Kidney capillary endothelial cell (primary cell): ENCODE results near the gene TNFRSF13B.

Source experiments
- DNase-seq: peaks from one replicate; pipeline ENCODE4 v3.0.0-alpha.2; 2018; ENCODE audit warnings: low spot score

Gene TNFRSF13B

DNA sequence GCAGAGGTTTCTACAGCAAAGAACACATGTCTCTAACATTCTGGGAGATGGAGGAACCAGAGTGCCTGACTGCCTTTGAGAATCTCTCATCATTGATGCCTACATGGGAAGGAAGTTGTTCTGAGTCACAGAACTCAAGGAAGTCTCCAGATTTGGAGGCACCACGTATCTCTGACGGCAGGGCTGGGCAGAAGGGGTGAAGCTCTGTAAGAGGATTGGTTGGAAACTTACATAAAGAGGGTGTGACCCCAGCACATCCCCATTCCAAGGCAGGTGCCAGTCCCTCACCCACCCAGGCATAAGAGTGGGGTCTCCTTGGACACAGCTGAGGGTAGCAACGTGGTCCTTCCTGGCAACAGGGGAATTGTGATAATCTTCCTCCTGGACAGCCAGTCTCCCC, 17.4 kb downstream of the TNFRSF13B start:
- peak; percentile 64 for DNase-seq

DNA sequence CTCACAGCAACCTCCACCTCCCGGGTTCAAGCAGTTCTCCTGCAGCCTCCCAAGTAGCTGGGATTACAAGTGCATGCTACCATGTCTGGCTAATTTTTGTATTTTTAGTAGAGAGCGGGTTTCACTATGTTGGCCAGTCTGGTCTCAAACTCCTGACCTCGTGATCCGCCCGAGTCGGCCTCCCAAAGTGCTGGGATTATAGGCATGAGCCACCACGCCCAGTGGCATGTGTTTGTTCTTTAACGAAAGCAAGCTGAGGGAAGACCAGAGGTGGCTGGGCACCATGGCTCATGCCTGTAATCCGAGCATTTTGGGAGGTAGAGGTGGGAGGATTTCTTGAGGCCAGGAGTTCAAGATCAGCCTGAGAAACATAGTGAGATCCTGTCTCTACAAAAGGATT, 18.1 kb downstream of the TNFRSF13B start:
- no peak for DNase-seq

DNA sequence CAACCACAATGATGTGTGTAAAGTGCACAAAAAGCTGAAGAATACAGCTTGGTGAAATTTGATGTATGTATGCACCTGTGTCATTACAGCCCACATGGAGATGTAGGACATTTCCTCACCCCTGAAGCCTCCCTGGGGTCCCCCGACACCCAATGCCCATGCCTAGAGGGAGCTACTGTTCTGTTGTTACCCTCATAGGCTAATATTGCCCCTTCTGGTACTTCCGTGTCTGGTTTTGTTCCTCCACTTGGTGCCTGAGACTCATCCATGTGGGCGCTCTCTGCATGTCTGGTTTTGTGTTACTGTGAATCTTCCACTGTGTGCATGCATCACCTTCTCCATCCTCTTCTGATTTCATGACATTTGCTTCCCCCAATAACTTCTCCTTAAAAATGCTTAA, 18.6 kb downstream of the TNFRSF13B start:
- DNase-seq, result no peak

DNA sequence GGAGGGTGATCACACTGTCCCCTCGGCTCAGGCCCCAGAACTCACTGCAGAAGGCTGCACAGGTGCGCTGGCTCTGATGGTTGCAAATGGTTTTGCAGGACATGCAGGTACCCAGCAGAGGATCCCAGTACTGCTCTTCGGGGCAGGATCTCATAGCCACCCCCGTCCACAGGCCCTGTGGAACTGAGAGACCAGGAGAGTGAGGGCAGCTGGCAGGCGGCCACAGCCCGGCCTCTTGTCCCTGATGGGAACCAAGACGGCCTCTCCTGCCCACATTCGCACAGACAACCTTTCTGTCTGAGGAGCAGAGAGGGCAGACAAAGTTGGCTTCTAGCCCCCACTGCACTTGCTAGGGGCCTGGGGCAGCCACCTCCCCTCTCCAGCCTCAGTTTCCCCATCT, 19.5 kb downstream of the TNFRSF13B start:
- DNase-seq, result no peak

DNA sequence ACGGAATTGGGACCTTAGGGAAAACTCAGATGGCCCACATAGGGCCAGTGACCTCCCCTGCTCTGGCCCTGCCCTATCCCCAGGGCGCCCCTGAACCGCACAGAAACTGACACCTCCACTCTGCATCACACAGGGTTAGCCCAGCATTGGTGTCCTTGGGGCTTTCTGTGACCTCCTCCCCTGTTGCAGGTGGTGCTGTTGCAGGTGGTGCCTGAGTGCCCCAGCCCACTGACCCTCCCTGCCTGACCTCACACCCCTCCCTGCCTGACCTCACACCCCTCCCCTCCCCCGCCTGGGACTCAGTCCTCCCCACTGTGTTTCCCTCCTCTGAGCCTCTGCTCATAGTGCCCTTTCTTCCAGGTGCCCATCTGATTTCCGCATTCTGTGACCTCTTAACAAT, 21.4 kb downstream of the TNFRSF13B start:
- DNase-seq, result no peak

DNA sequence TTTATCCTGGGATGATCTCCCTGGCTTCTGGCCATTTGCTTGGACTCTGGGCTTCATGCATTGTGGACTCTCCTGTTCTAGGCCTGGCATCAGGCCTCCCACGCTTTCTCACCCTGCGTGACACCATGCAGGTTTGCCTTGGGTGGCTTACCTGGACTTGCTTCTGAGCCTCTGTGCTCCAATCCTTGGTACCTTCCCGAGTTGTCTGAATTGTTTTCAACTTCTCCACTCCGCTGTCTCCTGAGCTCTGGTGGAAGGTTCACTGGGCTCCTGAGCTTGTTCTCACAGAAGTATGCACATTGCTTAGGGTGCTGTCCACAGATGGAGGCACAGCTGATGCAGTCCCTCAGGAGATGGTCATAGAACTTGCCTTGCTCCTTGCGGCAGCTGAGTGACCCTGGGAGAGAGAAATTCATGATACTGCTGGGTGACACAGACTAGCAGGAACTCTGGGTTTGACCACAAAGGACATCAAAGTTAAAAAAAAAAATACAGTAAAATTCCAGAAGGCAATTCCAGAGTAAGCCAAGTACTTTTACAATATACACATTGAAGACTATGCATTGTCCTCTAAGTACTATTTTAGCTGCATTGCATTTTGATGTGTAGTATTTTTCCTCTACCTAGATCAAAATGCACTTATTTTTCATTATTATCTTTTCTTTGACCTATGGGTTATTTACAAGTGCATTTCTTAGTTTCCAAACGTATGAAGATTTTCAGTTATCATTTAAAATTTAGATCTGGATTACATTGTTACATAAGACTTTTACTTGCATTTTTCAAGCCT, 23.1 kb downstream of the TNFRSF13B start:
- DNase-seq, result no peak

DNA sequence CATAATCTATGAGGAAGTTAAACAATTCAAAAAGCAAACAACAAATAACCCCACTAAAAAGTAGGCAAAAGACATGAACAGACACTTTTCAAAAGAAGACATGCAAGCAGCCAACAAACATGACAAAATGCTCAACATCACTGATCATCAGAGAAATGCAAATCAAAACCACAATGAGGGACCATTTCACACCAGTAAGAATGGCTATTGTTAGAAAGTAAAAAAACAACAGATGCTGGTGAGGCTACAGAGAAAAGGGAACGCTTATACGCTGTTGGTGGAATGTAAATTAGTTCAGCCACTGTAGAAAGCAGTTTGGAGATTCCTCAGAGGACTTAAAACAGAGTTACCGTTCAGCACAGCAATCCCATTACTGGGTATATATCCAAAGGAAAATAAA, 24.4 kb downstream of the TNFRSF13B start:
- DNase-seq, result no peak

DNA sequence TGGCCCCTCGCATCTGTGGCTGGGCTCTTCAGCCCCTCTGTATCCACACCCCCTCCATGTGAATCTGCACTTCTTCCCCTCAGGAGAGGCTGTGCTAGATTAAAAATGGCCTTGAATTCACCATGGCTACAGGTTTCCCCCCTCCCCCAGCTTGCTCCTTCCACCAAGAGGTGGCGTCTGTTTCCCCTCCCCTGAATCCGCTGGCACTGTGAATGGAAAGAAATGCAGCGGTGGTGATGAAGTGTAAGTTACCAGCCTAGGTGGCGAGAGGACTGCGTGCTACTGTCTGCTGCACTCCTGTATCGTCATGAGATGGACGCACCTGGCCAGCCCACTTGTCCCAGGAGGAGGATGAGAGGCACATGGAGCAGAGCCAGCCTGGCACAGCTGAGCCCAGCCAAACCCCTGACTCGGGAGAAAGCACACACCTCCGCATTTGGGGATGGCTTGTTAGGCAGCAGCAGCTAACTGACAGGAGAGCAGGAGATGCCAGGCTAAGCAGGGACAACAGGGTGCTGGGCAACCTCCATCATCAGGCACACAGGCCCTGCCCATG, 26.2 kb downstream of the TNFRSF13B start:
- DNase-seq, result no peak

DNA sequence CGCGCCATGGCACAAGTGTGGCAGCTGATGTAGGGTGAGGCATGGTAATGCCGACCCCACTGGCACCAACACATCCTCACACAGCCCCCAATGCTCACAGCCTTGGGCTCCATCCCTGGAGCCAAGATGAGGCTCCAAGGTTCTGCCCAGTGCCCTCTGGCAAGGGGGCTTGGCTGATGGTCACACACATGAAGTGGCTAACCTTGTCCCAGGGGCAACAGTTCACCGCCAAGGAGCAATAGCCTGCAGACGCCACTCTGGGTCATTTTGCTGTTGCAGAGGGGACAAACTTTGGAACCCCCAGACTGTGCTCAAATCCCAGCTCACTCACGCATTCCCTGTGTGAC, 26.8 kb downstream of the TNFRSF13B start:
- no peak for DNase-seq

DNA sequence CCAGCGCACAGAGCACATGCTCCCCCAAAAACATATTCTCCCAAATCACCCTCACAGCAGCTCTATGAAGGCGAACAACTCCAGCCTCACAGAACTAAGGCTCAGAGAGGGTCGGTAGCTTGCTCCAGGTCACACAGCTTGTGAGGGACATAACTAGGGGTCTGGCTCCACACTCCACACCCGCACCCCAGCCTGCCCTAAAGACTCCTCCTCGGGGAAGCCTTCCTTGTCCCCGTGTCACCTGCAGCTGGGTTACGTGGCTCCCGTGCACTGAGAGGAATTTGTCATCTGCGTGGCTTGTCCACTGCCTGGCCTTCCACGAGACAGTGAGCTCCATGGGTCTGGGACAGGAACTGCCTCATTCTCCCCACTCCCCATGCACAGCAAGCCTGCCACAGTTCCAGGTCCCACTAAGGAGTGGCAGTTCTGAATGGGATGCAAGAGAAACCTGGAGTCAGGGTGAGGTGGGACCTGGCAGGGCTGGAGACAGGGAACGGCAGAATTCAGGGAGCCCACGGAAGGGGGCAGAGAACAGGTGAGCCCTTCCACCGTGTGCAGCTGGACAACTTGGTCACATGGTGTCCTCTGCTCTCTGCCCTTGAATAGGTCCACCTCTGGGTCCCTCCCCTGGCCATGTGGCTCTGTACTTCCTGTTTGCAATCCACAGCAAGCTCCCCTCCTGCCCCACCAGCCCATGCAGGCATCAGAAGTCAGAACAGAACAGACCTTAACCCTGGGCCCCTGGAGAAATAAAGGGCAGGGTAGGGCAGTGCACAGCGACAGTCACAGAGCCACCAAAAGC, 27.4 kb downstream of the TNFRSF13B start:
- no peak for DNase-seq

DNA sequence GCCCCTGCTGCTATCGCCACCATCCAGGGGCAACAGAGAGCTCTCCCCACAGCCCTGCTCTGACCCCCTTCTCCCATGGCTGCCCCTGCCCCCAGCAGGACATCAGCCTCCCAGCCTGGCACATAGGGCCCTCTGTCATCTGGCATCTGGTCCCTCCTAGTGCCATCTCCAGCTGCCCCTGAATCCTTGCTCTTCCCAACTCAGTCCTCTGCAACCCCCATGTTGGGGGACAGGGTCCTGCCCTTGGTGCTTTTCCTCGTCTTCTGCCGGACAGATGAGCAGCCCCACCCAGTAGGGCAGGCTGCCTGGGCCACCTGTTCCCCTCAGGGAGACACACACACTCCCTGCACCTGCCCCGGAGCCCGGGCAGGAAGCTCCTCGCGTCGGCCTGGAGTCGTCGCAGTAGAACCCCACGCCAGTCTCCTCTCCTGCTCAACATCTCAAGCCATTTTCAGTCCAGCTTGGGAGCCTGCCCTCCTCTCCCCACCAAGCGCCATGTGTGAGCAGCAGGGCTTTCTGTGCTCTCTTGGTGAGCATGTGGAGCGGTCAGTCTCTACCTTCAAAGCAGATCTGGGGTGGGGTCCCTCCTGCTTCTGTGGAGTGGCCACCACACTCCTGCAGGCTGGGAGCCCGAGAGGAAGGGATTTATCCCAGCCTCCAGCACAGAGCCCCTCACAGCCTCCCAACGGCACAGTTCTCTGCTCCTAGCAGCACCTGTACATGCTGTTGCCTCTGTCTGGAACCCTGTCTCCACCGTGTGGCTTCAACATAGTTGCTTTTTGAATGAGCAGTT, 28.2 kb downstream of the TNFRSF13B start:
- no peak for DNase-seq

DNA sequence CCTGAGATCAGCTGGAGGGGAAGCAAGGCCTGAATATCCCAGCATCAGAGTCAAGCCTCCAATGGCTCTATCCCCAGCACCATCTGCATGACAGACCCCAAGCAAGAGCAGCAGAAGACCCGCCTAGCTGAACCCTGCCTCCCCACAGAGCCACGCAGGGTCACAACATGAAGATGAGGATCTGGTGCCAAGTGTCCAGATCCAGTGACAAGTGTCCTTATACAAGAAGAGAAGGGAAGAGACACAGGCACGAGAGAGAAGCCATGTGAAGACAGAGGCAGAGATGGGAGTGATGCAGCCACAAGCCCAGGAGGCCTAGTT, 28.9 kb downstream of the TNFRSF13B start:
- no peak for DNase-seq

DNA sequence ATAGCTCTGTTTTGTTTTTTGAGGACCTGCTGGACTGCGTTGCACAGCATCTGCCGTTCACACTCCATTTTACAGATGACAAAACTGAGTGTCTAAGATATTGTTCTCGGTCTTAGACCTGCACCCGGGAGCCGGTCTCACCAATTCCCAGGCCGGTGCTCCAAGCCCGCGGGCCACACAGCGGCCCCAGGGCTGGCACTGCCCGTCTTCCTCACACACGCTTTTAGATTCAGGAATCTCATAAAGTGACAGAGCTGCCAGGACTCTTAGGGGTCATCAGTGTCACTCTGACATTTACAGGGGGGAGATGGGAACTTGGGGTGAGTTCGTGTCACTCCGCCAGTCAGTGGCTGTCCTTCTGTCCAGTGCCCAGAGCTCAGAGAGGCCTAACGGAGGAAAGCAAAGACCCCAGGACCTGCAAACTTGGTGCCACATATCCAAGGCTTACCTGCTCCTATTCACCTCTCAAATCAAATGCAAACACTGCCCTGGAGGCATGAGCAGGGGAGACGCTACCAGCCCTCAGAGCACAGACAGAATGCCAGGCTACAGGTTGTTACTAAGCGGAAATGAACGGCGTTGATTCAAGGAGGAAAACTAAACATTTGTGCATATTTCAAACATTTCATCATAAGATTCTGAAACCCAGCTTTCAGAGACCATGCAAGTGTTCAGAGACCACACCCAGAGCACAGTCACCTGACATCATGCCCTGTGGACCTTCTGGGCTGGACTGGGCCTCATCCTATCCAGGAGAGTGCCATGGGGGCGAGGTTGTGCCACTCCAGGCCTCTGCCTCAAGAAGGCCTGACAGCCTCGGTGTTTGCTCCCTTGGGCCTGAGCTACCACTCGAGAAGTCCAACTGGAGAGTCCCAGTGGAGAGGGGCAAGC, 29.5 kb downstream of the TNFRSF13B start:
- DNase-seq, result no peak

DNA sequence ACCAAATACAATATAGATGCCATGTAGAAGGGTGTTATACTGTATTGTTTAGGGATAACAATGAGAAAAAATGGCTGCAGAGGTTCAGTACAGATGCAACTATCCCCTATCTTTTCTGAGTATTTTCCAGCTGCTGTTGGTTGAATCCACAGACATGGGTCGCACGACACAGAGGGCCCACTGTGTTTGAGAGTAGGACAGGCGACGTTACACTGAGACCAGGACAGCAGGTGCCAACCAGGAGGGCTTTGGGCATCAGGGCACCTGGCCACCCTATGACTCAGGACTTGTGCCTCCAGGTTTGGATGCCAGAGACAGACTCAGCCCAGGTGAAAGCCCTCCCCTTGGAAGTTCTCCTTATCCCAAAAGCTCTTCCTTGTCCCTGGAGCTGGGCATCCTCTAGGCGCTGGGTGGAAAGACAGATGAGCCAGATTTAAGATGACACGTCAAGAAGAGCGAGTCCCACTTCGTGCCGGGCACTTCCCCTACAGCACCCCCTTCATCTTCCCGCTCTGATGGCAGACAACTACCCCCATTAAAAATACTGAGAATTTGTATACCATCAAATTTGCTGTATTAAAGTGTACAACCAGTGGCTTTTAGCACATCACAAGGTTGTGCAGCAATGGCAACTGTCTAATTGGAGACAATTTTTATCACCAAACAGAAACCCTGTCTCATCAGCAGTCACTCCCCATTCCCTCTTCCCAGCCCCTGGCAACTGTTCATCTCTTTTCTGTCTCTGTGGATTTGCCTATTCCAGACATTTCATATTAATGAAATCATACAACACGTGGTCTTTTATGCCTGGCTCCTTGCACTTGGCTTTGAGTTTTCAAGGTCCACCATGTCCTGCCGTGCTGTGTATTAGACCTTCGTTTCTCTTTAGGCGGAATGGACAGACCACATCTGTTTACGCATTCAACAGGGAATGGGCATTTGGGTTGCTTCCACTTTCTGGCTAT, 30.6 kb downstream of the TNFRSF13B start:
- DNase-seq, result no peak

DNA sequence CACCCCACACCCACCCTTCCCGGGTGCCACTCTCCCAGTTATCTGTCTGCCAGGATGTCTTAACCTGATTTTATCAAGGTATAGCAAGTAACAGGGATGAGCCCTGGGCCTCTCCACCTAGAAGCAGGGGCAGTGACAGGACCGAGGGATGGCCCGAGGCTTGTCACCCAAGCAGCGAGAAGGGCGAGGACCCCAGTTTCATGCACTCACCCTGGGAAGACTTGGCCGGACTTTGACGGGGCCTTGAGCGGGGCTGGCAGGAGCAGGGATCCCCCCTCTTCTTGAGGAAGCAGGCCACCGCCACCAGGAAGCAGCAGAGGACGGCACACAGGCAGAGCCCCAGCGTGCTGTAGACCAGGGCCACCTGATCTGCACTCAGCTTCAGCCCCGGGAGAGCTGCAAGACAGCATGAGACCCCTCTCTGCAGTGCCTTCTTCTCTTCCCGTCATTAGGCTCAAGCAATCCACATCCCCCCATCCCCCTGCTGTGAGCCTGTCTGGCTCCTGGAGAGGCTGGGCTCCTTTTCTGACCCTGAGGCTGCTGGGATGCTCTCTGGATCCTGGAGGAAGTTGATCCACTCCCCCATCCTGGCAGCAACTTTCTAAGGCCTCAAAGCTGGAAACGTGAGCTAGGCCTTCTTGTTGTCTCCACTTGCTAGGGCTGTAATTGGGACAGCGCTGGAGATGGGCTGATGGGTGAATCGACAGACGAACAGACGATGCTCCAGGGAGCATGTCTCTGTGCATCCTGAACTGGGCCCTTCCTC, 31.6 kb downstream of the TNFRSF13B start:
- DNase-seq, result no peak

DNA sequence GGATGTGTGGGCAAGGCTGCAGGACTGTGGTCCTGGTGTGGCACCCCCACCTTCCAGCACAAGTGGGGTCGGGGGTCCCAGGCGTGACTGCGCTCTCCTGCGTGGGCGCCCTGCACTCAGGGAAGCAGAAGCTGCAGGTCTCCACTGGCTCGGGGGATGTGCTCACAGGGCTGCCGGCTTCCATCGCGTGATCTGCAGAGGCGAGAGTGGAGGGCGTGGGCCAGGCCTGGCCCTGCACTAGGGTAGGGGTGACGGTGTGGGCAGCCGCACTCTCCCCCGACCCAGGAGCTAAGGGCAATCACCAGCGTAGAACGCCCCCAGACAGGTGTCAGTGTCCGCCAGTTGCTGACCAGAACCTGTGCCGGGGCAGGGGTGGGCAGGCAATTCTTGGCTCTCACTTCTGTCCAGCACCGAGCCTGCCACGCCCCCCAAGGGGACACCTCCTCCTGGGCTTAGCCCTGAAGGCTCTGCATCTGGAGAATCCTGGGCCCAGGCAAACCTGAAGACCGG, 32.3 kb downstream of the TNFRSF13B start:
- no peak for DNase-seq

DNA sequence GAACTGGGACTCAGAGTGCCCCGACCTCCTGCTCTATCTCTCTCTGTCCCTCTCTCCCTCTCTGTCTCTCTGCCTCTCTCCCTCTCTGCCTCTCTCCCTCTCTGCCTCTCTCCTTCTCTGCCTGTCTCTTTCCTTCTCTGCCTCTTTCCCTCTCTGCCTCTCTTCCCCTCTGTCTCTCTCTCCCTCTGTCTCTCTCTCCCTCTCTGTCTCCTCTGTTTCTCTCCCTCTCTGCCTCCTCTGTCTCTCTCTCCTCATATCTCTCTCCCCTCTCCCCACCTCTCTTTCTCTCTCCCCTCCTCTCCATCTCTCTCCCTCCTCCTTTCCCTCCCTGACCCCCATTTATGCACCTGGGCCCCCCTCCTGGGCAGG, 32.7 kb downstream of the TNFRSF13B start:
- DNase-seq, result no peak

DNA sequence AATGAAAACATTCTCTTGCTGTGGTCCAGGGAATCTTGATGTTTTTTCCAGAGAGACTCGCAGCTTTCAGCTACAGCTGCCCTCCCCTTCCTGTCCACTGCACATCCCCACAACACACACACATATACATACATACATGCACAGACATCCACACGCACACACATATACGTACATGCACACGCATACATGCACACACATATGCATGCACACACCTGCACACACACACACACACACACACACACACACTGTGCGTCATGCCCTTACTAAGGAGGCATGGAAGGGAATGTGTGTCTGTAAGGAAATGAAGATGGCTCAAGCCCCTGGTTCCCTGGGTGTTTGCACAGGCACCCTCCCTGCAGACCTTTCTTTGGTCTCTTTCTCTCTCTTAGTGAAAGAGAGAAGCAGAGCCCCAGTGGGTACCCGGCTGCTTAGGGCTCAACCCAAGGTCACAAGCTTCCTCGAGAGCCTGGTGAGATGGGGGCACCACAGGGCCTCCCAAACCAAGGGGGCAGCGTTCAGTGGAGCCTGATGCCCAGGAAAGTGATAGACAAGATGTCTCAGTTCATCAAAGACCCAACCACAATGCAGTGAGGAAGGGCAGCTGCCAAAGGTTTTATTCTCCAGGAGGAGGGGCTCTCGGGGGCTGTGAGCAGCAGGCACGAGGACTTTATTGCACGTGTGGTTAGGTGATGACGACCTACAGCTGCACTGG, 33.3 kb downstream of the TNFRSF13B start:
- no peak for DNase-seq

DNA sequence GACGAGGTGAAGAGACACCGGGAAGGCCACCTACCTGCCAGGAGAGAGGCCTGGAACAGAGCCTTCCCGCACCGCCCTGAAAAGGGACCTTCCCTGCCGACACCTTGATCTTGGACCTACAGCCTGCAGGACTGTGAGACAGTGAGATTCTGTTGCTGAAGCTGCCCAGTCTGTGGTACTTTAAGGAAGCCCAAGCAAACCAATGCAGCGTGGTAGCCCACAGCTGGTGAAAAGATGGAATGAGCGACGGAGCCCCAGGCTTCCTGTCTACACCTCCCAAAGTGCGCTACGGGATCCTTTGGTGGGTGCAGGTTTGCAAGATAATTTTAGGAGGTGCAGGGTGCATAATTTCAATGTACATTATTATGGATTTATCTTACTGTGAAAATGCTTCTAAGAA, 33.9 kb downstream of the TNFRSF13B start:
- no peak for DNase-seq
